Measurements from ENCODE around the gene CCR2.

Gene CCR2

DNA sequence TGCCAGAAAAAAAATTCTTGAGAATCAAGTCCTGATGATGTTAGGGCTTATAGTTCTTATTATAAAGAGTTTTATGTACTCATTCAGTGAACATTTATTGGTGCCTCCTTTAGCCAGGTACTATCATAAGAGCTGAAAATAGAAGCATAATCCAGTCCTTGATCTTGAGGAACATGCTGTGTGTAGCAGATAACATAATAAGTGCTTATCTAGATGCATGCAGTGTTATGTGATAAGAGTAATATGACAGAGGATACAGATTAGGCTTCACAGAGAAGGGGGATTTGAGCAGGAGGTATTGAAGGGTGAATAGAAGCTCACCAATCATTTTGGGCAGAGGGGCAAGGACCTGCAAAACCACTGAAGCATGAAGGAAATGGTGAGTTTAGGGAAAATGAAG lies 1.1 kb downstream of the CCR2 start:
- no peak for DNase-seq (ENCODE audit: low read depth)
- TF ChIP-seq MYC (IDR thresholded peaks at IDR 0.05; ENCODE audit: low read depth, low read length) (no peak), POLR2A (IDR thresholded peaks at IDR 0.05; ENCODE audit: extremely low read depth, insufficient read length) (no peak), MAX (IDR thresholded peaks at IDR 0.05; ENCODE audit: low read depth, low read length) (no peak)
- TF ChIP-seq, protein P1, sequence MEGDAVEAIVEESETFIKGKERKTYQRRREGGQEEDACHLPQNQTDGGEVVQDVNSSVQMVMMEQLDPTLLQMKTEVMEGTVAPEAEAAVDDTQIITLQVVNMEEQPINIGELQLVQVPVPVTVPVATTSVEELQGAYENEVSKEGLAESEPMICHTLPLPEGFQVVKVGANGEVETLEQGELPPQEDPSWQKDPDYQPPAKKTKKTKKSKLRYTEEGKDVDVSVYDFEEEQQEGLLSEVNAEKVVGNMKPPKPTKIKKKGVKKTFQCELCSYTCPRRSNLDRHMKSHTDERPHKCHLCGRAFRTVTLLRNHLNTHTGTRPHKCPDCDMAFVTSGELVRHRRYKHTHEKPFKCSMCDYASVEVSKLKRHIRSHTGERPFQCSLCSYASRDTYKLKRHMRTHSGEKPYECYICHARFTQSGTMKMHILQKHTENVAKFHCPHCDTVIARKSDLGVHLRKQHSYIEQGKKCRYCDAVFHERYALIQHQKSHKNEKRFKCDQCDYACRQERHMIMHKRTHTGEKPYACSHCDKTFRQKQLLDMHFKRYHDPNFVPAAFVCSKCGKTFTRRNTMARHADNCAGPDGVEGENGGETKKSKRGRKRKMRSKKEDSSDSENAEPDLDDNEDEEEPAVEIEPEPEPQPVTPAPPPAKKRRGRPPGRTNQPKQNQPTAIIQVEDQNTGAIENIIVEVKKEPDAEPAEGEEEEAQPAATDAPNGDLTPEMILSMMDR (IDR thresholded peaks at IDR 0.05; ENCODE audit: low read depth, low read length) = no peak
- peak overlapping the region; percentile 33 for H3K4me3 ChIP-seq (ENCODE audit: low read depth, low read length)

DNA sequence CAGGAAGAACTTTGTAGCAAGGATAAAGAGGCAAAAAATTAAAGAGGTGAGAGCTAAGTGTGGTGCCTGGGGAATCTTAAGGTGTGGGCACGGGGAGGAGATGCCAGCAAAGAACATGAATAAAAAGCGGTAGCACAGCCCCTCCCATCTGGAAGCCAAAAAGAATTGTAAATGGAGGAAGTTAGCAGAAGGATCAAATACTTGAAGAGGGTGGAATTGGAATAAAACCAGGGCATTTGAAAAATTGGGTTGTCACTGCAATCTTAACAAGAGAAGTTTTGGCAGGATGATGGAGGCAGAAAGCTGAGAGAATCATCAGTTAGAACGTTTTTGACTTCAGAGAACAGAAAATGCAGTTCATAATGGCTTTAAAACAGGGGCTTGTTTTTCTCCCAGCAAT lies 2.4 kb downstream of the CCR2 start:
- no peak overlapping the region for H3K4me3 ChIP-seq (ENCODE audit: low read depth, low read length)
- no peak for DNase-seq (ENCODE audit: low read depth)
- TF ChIP-seq POLR2A (IDR thresholded peaks at IDR 0.05; ENCODE audit: extremely low read depth, insufficient read length) (no peak), MYC (IDR thresholded peaks at IDR 0.05; ENCODE audit: low read depth, low read length) (no peak), MAX (IDR thresholded peaks at IDR 0.05; ENCODE audit: low read depth, low read length) (no peak)
- TF ChIP-seq, protein P1 (IDR thresholded peaks at IDR 0.05; ENCODE audit: low read depth, low read length) = no peak

DNA sequence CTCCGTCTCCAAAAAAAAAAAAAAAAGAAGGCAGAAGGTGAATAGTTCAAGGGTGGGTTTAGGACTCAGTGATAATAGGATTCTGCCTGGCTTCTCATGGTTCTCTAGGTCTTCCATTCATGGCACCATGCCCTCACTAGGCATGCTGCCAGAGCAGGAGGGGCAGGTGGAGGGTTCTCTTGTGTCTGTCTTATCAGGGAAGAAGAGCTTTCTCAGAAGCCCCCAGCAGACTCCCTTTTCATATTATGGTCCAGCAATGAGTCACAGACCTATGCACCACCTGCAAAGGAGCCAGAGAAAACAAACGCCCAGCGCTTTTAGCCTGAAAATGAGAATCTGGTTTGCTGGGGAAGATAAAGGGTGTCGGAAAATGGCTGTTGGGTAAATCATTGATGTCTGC lies 3.0 kb downstream of the CCR2 start:
- no peak overlapping the region for H3K4me3 ChIP-seq (ENCODE audit: low read depth, low read length)
- DNase-seq (ENCODE audit: low read depth) = no peak
- TF ChIP-seq POLR2A (IDR thresholded peaks at IDR 0.05; ENCODE audit: extremely low read depth, insufficient read length) (no peak), MYC (IDR thresholded peaks at IDR 0.05; ENCODE audit: low read depth, low read length) (no peak), MAX (IDR thresholded peaks at IDR 0.05; ENCODE audit: low read depth, low read length) (no peak)
- TF ChIP-seq, protein P1 (IDR thresholded peaks at IDR 0.05; ENCODE audit: low read depth, low read length) = no peak

- H3K4me3 ChIP-seq (ENCODE audit: low read depth, low read length) = no peak overlapping the region
- TF ChIP-seq MAX (IDR thresholded peaks at IDR 0.05; ENCODE audit: low read depth, low read length) (no peak), POLR2A (IDR thresholded peaks at IDR 0.05; ENCODE audit: extremely low read depth, insufficient read length) (no peak), MYC (IDR thresholded peaks at IDR 0.05; ENCODE audit: low read depth, low read length) (no peak)
- TF ChIP-seq, protein P1 (IDR thresholded peaks at IDR 0.05; ENCODE audit: low read depth, low read length) = no peak
- DNase-seq (ENCODE audit: low read depth) = no peak
Measured at GRCh38 chr3:46358466-46358865, 4.6 kb downstream of the CCR2 start.

GRCh38 chr3:46359733-46360493 lies 6.0 kb downstream of the CCR2 start:
- peak; percentile 41 for DNase-seq (ENCODE audit: low read depth)
- TF ChIP-seq POLR2A (IDR thresholded peaks at IDR 0.05; ENCODE audit: extremely low read depth, insufficient read length) (no peak), MYC (IDR thresholded peaks at IDR 0.05; ENCODE audit: low read depth, low read length) (no peak), MAX (IDR thresholded peaks at IDR 0.05; ENCODE audit: low read depth, low read length) (no peak)
- TF ChIP-seq, protein P1 (IDR thresholded peaks at IDR 0.05; ENCODE audit: low read depth, low read length) = no peak
- no peak overlapping the region for H3K4me3 ChIP-seq (ENCODE audit: low read depth, low read length)
